HG03097 (cell line): ENCODE results near the gene CFAP57.

ENCODE experiments used
- ATAC-seq: cut with Tn5 transposase; IDR thresholded peaks from one replicate; pipeline ENCODE4 v1.9.1; 2021; ENCODE audit not compliant: unreplicated experiment, low FRiP score

The CFAP57 gene

DNA sequence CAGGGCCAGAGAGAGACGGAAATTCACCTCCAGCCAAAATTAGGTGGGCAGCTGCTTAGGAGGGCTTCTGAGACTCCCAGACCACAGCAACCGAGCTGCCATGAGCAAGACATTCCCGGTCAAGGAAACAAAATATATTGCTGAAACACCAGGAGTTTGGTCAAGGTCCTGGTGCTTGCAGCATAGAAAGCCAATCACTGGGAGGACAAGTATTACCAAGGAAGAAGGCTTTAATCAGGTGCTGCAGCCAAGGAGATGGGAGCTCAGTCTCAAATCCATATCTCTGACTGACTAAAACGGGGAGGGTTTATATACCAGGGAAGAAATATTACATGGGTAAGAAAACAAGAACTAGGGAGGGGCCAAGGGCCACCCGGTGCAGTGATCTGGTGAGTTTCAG lies 78.9 kb downstream of the CFAP57 start:
- ATAC-seq, result no peak

DNA sequence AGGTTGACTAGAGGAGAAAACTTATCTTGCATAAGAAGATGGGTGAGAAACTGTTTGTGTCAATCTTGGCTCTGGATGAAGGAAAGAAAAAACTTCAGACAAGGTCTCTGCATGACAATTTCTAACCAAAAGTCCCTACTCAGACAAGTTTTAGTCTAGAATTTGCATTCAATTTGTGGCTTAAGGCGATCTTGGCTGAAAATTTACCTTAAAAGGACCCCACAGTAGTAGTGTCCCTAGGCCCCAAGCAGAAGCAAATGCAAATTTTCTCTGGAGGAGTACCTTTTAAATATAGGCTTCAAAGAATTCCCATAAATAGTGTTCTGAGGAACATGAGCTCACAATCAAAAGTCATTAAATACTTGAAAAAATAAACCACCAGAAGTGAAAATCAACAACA lies 80.1 kb downstream of the CFAP57 start:
- ATAC-seq, result no peak

DNA sequence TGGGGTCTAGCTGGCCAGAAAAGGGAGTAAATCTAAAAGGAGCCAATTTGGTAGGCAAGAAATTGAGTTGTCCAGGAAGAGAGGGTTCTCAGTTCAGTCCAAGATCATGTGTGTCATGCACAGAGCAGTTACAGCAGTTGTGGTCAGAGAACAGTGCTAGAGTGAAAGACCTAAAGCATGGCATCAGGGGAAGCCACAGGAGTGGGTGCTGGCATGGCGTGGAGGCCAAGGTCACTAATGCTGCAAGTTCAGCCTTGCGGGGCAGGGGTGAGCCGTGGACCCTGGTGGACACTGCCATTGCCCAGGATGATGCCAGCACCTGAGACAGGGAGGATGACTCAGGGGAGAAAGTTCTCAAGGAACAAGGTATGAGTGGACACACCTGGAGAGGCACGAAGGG lies 81.0 kb downstream of the CFAP57 start:
- ATAC-seq, result no peak

DNA sequence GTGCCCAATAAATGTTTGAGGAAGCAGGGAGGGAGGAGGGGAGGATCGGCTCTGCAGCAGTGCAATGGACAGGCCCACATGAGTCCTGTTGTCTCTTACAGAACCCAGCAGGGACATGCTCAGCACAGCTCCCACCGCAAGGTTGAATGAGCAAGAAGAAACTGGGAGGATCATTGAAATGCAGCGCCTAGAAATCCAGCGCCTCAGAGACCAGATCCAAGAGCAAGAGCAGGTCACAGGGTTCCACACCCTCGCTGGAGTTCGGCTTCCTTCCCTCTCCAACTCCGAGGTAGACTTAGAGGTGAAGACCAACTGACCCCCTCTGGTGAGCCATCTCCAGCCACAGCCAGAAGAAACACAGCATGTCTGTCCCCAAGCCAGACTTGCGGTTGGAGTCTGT lies 81.7 kb downstream of the CFAP57 start:
- no peak for ATAC-seq

DNA sequence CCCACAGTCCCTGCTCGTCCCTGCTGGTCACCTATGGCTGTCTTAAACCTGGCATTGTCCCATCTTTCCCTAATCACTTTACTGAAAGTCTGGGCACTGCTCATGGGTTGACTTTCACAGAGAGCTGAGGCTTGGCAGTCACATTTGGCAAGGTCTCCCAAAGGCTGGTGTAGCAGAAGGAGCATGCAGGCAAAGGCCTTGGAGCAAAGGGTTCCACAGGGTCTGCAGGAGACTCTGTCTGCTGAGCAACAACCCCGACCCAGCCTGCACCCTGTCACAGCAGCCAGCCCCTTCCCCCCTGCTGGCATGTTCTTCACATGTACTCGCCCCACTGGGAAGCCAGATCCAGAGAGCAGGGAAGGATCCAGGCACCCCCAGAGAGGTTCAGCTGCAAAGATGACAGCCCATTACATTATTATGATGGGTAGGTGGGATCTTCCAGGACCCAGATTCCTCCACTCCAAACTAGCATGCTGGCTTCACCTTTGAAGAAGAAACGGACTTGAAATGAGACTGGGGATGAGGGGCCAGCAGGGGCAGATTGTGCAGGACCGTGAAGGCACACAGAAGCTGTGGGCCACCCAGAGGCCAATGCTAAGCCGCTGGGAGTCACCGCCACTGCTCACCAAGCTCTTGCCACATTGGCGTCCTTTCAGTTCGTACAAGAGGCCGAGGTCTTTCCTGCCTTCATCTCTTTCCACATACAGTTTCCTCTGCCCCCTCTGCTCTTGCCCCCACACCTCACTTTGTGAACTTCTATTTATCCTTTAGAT lies 83.5 kb downstream of the CFAP57 start:
- no peak for ATAC-seq

DNA sequence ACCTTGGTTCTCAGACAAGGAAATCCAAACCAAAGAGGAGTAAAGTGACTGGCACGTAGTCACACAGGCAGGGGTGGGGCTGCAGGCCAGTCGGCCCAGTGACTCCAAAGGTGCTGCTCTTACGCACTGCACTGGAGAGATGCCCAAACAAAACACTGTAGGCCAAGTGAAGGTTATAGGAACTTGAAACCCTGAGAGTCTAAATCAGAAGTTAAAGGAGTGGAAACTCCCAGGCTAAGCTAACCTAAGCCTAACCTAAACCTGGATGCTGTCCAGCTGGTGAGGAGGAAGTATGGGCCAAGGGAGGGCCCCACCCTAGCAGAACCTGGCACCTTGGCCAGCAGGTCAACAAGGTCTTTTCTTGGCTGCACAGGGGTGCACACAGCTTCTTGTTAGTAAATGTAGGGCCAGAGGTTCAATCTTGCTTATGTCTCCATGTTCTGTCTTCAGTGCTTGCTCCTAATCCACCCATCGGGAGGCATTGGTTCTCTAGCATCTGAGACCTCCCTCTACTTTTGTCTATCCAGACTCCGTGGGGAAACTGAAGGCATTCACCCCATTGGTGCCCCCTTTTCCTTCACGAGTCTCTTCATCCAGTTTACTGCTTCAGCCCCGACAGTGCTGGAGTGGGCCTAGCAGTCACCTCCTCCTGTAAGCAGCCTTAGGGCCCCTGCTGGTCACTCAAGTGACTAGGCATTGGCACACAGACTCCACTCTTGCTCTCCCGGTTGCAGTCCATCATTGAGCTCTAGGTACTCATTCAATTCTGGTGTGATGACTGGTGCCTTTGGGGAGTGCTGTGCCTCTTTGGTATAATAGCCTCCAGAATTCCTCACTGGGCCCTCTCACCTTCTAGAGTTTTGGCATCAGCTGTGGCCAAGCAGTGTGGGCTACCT lies 84.8 kb downstream of the CFAP57 start:
- ATAC-seq, result no peak

DNA sequence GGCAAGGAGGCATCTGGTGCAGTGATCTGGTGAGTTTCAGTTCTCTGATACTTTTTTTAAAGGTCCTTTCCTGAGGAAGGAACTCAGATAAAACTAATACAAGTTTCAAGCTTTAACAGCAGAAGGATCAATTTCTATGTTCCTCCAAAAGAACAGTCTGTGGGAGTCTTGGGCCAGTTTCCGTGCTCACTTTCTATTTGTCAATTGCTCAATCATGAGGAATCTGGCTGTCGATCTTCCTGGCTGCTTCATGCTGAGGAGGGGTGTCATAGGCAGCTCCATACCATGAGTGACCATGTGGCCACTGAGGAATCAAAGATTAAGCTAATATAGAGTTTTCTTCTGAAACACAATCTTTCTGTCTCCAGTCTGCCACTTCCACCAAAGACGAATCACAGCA lies 86.2 kb downstream of the CFAP57 start:
- ATAC-seq, result no peak

DNA sequence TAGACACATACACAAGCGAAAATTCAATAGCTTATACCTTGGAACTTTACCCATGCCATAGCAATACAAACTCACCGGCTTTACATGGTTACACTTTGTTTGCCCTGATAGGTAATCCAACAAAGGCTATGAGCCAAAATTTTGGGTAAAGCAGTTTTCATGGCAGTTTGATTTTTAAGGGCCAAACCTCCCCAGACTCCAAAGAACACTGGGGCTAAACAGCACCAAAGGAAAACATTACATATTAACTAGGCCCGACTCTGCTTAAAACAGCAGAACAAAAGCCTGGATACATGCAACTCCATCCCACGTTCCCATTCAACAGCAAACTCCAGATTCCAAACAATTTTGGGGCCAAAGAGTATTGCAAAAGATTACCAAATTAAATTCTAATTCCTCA lies 93.3 kb downstream of the CFAP57 start:
- ATAC-seq, result no peak

DNA sequence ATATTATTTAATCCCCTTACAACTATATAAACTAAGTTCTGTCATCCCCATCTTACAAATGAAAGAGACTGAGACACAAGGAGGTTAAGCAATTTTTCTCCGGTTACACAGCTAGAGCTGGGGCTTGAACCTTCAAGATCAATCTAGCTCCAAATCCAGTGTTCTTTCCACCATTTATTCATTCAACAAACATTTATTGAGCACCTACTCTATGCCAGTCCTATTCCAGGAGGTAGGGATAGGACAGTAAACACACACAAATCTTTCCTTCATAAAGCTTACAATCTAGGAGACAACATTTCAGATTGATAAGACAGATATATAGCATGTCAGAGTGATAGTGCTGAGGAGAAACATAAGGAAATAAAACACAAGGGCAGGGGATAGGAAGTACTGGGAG lies 94.8 kb downstream of the CFAP57 start:
- no peak for ATAC-seq

DNA sequence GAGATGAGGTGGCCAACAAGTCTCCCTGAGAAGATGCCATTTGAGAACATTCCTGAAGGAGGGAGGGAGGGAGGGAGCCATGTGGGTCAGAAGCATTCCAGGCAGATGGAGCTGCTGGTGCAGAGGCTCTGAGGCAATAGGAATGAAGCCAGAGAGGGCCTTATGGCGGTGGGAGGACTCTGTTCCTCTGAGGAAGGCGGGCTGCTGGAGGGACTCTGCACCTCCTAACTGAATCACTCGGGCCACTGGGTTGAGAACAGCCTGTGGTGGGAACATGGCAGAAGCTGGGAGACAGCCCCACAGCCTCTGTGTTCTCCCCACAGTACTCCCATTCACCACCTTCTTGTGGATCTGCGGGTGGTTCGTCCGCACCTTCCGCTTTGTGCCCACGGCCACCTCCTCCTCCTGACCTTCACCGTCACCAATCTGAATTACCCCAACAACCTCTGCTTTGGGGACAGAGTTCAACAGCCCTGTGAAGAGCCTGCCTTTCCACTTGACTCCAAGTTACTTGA lies 95.2 kb downstream of the CFAP57 start:
- ATAC-seq, result no peak

DNA sequence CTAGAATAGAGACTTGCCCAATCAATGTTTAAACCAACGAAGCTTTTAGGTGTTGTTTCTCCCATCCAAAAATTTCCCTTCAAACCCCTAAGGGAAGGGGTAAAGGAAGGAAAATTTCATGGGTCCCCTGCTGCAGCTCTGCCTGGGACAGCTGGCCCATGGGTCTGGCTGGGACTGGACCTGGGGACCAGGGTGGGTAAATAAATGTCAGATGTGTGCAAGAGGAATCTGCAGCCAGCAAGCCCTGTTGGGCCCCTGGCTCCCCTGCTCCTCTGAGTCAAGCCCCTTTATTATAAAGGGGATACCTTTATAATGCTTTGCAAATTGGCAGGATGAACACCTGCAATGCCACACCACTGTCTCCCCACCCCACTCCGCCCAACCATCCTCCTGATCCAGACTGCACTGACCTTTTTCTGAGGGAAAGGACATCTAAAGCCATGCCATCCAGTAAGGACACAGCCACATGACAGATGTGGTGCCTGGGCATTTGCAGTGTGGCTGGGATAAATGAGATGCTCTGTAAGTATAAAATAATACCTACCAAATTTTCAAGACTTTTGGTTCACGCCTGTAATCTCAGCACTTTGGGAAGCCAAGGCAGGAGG lies 95.8 kb downstream of the CFAP57 start:
- ATAC-seq, result no peak

DNA sequence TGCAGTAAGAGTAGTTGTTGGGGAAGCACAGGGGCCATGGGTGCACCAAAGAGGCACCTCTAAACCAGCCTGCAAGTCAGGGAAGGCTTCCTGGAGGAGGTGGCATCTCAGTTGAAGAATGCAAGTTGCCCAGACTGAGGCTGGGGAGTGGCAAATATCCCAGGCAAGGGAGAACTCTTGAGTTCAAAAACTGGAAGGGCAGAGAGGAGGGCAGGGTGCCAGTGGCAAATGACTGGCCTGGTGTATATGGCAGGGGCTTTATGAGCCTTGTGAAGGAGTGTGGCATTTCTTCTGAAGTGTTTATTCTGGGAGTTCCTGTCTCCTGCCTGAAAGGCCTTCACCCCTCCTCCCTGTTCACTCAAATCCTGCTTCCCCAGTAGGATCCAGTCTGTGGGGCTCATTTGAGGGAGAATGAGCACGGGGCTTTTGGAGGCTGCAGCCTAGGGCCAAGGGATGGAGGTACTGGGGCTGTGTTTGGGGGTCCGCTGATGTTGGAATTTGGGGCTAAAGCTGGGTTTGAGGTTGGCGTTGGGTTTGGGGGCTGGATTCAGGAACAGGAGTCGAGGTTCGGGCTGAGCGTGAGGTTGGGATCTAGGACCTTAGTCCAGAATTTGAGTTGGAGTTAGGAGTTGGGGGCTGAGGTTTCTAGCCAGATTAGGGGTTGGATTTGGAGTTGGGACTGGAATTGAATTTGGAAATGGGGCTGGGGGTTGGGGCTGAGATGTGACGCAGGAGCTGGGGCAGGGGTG lies 97.7 kb downstream of the CFAP57 start, which contains the start of gene TMEM125:
Gene TMEM125, plus strand, starts transcription at position 357 of the 749 bp plus-strand sequence. CDS start 2,740 bp downstream, outside the sequence.
- no peak for ATAC-seq

DNA sequence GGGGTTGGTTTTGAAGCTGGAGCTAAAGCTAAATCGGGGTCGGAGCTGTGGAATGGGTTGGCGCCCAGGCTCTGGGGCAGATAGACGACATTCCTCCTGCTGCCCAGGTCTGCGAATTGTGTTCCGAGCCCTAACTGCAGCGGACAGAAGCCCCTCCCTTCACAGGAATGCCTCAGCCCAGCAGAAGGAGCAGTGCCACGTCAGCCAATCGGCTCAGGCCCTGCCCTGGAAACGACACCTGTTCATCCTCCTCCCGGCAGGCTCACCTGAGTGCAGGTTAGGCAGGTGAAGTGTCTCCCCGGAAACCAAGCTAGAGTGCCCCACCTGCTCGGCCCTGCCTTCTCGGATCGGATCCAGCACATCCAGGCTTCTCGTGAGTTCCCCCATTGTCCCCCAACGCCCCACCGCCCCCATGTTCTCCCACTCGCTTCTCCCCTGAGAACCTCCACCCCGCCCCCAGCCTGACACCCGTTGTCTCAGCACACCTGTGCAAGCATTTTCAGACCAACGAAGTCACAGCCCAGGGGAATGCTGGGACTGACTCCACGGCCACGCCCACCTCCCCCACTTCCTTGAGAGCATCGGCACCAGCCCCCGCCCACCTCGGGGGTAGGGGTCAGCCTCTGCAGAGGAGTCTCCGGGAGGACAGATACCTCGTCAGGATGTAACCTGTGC lies 98.4 kb downstream of the CFAP57 start:
- ATAC-seq, result no peak

DNA sequence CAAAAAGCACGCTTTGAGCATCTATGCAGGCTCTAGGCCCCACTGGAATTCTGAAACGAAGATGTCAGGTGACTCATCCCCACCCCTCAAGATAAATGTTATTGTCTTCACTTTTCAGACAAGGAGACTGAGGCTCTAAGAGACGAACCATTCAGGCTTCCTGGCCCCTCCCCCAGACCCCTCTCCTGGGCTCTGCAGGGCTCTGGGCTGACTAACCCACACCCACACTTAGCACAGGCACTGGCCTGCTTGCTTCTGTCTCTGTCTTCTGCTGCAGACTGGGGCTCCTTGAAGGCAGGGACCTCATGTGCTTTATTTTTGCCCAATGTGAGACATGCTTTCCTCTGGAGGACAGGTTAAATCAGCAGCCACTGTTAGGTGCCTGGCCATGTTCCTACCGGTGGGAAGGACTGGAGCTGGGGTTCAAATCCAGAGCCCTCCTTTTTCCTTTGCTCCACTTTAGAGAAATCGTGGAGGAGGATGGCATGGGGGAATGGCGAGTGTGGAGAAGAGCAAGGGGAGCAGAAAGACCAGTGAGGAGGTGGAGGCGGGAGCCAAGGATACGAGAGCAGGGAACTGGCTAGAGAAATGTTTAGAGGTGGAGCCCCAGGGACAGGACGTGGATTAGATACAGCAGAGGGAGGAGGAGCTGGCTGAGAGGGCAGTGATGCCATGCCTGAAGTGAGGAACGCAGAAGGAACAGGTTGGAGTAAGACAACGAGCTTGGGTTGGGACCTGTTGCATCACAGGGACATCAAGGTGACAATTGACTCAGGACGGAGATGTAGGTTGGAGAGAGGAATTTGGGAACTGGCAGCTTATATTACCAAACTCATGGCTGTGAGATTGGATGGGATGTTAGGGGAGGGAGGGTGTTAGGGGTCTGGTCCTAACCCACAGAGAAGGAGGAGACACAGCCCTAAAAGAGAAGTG lies 99.3 kb downstream of the CFAP57 start:
- no peak for ATAC-seq

DNA sequence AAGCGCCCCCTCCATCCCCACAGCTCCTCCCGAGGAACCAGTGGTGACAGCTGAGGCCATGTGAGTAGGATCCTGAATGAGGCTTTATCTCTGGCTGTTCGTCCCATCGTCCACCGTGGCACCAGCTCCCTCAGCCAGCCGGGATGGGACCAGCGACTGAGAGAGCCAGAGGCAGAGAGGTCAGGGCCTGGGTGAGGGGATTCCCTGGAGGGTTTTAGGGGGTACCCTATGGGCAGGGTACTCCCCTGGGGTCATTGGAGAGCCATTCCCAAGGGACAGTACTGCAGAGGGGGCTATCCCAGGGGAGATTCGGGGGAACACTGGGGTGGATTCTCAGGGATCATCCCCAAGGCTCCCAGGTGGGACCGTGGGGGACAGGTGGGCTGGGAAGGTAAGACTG lies 100.0 kb downstream of the CFAP57 start:
- ATAC-seq, result no peak

DNA sequence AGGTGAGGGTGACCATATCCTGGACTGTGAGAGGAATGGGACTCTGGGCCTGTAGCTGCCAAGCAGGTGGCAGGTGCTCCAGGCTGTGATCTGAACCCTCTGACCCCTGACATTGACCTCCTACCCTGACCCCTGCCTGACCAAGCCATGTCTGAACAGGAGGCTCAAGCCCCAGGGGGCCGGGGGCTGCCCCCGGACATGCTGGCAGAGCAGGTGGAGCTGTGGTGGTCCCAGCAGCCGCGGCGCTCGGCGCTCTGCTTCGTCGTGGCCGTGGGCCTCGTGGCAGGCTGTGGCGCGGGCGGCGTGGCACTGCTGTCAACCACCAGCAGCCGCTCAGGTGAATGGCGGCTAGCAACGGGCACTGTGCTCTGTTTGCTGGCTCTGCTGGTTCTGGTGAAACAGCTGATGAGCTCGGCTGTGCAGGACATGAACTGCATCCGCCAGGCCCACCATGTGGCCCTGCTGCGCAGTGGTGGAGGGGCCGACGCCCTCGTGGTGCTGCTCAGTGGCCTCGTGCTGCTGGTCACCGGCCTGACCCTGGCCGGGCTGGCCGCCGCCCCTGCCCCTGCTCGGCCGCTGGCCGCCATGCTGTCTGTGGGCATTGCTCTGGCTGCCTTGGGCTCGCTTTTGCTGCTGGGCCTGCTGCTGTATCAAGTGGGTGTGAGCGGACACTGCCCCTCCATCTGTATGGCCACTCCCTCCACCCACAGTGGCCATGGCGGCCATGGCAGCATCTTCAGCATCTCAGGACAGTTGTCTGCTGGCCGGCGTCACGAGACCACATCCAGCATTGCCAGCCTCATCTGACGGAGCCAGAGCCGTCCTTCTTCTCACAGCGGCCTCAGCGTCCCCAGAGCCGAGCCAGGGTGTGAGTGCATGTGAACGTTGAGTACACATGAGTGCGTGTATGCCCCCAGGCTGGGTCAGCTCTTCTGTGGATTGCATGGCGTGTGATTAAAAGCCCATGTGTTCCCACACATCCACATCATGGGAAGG lies 100.7 kb downstream of the CFAP57 start:
- no peak for ATAC-seq

DNA sequence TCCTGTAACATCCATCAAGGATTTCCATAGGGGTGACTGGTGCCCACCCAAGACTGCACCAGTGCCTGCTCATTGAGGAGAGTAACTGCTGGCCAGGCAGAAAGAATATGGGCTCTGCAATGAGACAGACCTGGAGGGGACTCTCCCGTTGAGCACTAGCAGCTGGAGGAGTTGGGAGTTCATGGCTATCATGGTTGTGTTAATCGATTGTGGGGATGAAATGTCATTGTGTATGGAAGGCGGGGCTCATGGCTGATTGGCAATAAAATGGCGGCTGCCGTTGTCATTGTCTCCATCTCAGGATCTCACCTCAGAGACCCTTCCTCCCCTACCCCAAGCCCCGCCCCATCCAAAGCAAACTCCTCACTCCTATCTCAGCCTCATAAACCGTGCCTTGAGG lies 101.6 kb downstream of the CFAP57 start:
- no peak for ATAC-seq
